Lung microvascular endothelial cell (primary cell): Measurements from ENCODE around the gene NTSR1. TPM values are rescaled to one million over a fixed set of nuclear protein-coding genes. Genes with fewer than 3 reads are reported as not detected.

Experiments
- DNase-seq, 2 donors: peaks; one replicate each; pipeline versions ENCODE4 v3.0.0 to v3.0.0-alpha.2; 2010; ENCODE audit warnings: low read depth in 2 of 2
- total RNA-seq: library from RNA; depleted of rRNA; stranded (reverse); fragments of >200 nt; gene quantifications from 2 replicates; pipeline ENCODE4 v1.2.1, GENCODE V29; 2014

The NTSR1 gene
- total RNA-seq, 1 donor from 2014 or later, result under 0.01 TPM

DNA sequence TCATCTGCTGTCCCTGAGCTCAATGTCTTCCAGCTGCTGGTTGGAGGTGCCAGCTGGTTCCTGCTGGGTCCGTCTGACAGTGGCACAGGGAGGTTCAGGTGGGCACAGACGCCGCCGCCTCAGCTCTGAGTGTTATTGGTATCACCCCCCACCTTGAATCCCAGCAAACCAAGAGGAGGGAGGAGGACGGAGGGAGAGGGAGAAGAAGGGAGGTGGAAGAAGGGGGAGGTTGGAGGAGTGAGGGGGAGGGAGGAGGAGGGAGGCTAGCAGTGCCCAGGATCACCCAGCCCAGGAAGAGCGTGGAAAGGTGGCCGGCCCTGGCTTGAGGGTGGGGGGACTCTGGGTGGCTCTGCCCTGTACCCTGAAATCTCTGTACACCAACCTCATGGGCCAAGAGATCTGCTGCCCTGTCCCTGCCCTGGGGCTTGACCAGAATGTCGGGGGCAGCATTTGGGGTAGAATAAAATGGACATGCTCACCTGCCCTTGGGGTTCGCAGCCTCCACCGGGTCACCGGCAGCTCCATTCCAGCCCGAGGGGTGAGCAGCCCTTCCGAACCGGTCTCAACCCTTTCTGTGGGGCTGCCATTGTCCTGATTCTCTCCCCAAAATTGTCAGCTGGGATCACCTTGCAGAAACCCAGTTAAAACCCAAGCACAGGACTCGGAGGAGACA lies 17.1 kb downstream of the NTSR1 start:
- DNase-seq, result no peak

DNA sequence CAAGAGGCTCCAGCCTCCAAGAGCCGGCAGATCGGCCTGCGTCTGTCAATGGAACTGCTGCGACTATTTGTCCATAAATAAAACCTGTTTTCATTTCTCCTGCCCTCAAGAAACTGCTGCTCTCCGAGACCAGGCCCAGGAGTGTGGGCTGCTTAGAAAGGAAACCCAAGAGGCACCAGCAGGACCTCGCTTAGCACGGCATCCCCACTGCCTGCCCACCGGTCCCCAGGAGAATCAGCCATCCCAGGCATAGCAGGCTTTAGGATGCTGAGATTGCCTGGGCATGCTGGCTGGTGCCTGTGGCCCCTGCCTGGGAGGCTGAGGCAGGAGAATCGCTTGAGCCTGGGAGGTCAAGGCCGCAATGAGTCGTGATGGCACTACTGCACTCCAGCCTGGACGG lies 17.6 kb downstream of the NTSR1 start:
- DNase-seq, result no peak

GRCh38 chr20:62726716-62727583 lies 18.3 kb downstream of the NTSR1 start:
- no peak for DNase-seq

GRCh38 chr20:62727584-62728027 lies 19.0 kb downstream of the NTSR1 start:
- DNase-seq, result no peak

GRCh38 chr20:62728028-62728780 lies 19.6 kb downstream of the NTSR1 start:
- peak in 1 of 2 donors; percentile 49 for DNase-seq

DNA sequence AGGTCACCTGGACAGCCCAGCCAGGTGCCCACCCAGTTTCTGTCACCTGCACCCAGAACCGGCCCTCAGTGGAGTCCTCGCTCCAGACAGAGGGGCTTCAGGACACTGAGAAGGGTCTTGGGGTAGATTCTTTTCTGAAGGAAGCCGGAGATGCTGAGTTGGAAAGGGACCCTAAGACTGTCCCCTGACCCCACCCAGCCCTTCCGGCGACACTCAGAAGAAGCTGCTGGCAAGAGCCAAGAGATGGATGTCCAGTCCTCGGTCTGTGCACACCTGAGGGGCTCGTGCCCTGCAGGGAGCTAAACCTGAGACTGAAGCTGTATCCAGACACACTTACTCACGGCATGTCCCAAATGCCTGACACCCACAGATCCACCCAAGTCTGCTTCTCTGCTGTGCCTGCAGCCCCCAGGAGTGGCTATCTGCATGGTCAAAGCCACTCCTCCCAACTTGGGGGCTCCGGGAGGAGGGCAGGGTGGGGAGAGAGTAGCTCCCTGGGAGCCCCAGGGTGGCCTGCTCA lies 20.2 kb downstream of the NTSR1 start:
- no peak for DNase-seq

- DNase-seq, result no peak
Observed at GRCh38 chr20:62730481-62730880, 21.8 kb downstream of the NTSR1 start.

- no peak for DNase-seq
Observed at GRCh38 chr20:62732031-62732760, 23.6 kb downstream of the NTSR1 start.

DNA sequence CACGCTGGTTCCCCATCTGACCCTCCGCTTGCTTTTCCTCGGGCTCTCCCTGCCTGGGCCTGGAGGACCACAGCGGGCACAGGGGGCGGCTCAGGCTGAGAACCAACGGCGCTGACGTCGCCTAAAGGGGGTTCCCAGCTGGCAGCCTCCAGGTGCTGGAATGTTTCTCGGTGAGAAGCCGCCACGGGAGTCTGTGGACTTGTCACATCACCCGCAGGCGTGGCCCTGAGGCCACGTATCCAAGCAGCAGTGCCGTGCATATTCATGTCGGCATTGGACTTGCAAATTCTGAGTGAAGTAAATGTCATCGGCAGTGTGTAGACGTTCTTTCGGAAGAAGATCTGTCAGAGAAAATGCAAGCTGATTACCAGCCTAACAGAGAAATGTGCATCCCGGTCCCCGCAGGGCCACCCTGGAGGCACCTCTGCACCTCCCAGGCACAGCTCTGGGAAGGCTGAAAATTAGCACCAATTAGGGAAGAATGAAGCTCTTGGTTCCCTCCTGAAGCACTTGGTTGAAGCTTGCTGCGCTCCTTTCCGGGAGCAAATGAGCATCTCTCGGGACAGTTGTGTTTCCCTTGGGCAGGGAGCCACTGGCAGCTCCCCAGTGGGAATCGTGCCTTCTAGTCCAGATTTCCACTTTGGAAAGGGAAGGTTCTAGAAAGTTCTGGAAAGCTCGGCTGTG lies 24.3 kb downstream of the NTSR1 start:
- DNase-seq, result no peak

DNA sequence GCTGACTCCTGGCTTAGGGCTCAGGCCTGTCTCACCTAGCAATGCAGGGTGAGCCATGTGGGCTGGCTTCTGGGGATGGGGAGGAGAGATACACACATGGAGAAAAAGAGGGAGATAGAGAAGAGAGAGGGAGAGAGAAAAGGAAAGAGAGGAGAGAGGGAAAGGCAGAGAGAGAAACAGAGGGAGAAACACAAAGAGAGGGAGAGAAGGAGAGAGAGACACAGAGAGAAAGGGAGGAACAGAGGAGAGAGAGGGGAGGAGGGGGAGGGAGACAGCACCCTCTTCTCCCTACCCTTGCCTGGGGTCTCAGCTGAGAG lies 24.8 kb downstream of the NTSR1 start:
- no peak for DNase-seq

- no peak for DNase-seq
Observed at GRCh38 chr20:62733891-62734290, 25.3 kb downstream of the NTSR1 start.

GRCh38 chr20:62734326-62734725 lies 25.7 kb downstream of the NTSR1 start:
- no peak for DNase-seq

GRCh38 chr20:62734881-62735280 lies 26.2 kb downstream of the NTSR1 start:
- DNase-seq, result no peak

DNA sequence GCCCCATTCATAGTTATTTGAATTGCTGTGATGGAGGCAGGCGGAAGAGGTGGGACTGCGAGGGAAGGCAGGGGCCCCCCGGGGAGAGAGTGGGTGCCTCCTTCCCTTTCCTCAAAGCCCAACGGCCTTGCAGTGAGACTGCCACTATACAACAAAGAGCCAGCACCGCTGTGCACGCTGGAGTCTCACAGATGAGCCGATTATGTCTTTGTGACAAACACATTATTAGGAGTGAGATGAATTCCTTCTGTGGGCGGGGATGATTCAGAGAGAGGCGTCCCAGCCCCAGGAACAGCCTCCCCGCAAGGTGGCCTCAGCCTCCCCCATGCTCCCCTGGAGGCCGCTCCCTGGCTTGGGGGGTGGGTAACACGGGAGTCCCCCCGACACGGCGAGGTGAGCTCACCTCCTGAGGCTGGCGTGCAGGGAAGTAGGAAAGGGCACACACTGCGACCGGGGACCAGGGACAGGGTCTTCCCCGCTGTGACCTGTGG lies 26.7 kb downstream of the NTSR1 start:
- DNase-seq, result no peak

DNA sequence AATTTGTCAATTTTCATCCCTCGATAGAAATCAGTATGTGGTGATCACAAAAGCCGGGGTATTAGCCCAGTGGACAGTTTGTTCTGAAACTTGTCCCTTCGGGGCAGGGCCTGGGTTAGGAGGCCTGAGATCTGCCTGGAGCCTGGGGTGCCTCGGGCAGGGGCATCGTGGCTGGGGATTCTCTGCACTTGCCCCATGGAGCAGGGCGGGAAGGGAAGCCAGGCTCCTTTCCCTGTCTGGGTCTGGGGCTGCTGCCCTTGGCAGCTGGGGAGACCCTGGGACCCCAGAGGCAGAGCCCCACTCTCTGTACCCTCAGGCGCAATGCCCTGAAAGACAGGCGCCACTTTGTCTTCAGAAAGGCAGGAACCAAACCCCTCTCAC lies 27.4 kb downstream of the NTSR1 start:
- DNase-seq, result no peak

DNA sequence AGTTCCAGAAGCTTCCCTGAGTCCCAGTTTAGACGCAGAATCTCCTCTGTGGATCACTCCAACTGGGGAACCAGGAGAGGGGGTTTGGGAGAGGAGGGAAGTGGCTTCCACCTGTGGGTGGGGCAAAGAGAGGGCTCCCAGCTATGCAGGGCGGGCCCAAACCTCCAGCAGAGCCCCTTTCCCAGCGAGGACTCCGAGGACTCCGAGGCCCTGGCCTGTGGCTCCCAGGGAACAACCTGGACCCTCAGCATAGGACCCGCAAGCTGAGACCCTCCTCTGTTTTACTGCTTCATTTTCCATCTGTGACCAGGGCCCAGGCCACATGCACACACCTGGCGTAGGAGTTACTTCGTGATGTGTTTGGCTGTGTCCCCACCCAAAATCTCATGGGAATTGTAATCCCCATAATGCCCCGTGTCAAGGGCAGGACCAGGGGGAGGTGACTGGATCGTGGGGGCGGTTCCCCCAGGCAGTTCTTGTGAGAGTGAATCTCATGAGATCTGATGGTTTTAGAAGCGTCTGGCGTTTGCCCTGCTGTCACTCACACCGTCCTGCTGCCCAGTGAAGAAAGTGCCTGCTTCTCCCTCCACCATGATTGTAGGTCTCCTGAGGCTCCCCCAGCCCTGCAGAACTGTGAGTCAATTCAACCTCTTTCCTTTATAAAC lies 27.9 kb downstream of the NTSR1 start:
- DNase-seq, result no peak

- DNase-seq, result no peak
Observed at GRCh38 chr20:62737271-62737811, 28.7 kb downstream of the NTSR1 start.

DNA sequence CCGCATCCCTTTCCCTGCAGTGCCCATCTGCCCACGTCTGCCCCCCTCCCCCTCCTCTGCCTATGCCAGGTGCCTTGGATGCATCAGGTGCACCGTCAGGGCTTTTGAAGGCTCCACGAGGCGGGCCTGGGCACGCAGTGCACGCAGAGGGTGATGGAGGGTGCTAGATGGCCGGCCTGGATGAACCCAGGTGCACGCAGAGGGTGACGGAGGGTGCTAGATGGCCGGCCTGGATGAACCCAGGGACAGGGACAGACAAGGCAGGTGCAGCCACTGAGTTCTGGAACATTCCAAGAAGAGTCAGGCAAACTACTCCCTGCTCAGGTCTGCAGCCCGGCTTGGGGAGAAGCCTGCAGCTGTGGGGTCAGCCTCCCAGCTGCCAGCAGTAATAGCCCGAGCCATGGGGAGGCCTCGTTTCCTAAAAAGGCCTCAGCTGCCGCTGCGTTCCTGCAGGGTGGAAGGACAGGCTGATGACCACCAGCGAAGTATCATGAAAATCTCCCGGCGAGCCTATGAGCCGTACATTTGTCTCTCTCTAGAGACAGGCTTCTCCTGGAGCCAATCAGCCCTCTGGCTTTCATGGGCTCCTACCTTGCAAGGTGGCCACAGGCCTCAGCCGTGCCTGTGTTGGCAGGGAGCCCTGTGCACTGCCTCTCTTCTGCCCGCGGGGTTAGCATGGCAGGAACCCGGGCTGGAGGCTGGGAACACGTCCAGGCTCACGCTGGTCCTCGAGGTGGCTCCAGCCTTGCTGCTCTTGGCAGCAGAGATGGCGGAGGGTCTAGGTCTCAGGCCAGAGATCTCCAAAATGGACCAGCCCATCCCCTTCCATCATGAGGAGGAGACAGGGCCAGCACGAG lies 29.6 kb downstream of the NTSR1 start:
- DNase-seq, result no peak

- DNase-seq, result no peak
Observed at GRCh38 chr20:62739067-62739466, 30.4 kb downstream of the NTSR1 start.
